Fibroblast of villous mesenchyme (primary cell): Measurements from ENCODE around the gene OR5K2. TPM values are rescaled to one million over a fixed set of nuclear protein-coding genes. Genes with fewer than 3 reads are reported as not detected.

Source experiments
- DNase-seq: peaks from one replicate; pipeline ENCODE4 v3.0.0-alpha.2; 2010; ENCODE audit warnings: low read depth
- H3K4me3 ChIP-seq: 2 replicates; pipeline ENCODE4 v1.5.1; 2011; ENCODE audit warnings: low read depth, mild to moderate bottlenecking, low read length
- total RNA-seq: library from RNA; depleted of rRNA; stranded (reverse); fragments of >200 nt; gene quantifications from 2 replicates; pipeline ENCODE4 v1.2.3, GENCODE V29; 2012
- TF ChIP-seq, protein P1 (sequence below): IDR thresholded peaks from 2 replicates; pipeline ENCODE4 v1.5.1; 2012; ENCODE audit warnings: low read depth, mild to moderate bottlenecking, low read length; ENCODE audit not compliant: insufficient read depth

OR5K2 gene
- not detected in 2 replicates for total RNA-seq

DNA sequence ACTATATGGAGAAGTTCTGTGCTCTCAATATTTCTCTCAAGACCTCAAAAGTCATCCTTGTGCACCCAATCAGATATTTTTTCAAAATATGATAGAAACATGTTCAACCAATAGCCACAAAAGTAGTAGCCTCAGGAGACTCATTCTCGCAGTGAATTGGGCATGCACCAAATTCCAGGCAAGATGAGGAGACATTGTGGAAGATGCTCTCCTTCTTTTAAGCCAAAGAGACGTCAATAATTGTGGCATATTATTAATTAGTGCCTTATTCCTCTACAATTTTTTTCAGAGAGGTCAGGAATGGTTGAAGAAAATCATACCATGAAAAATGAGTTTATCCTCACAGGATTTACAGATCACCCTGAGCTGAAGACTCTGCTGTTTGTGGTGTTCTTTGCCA is at the start of gene OR5K2:
Gene OR5K2, plus strand, starts transcription at position 301 of the 400 bp plus-strand sequence. Its CDS starts 0 bp downstream, at position 301.
- H3K4me3 ChIP-seq: no peak within 1 kb of the TSS
- DNase-seq: no peak
- TF ChIP-seq, protein P1, sequence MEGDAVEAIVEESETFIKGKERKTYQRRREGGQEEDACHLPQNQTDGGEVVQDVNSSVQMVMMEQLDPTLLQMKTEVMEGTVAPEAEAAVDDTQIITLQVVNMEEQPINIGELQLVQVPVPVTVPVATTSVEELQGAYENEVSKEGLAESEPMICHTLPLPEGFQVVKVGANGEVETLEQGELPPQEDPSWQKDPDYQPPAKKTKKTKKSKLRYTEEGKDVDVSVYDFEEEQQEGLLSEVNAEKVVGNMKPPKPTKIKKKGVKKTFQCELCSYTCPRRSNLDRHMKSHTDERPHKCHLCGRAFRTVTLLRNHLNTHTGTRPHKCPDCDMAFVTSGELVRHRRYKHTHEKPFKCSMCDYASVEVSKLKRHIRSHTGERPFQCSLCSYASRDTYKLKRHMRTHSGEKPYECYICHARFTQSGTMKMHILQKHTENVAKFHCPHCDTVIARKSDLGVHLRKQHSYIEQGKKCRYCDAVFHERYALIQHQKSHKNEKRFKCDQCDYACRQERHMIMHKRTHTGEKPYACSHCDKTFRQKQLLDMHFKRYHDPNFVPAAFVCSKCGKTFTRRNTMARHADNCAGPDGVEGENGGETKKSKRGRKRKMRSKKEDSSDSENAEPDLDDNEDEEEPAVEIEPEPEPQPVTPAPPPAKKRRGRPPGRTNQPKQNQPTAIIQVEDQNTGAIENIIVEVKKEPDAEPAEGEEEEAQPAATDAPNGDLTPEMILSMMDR: no peak

DNA sequence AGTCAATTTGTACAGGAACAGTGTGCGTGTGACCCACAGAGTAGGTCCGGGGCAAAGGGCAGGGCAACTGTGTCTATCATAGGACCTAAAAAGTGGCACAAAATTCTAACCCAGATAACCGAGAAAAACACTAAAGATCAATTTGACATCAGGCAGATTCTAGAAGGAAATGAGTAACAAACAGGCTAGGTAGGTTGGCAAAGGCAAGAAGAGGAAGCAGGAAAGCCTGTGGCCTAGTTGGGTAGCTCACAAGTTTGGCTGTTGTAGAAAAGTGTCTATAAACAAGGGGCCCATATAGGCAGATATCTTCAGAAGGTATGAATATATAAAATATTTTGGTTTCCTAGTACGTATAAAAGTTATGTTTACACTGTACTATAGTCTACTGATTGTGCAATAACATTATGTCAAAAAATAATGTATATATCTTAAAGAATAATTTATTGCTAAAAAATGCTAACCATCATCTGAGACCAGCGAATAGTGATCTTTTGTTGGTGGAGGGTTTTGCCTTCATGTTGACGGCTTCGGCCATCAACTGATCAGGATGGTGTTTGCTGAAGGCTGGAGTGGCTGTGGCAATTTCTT is 47.8 kb upstream of the OR5K2 start:
- TF ChIP-seq, protein P1: no peak
- H3K4me3 ChIP-seq: no peak overlapping the region
- no peak for DNase-seq

DNA sequence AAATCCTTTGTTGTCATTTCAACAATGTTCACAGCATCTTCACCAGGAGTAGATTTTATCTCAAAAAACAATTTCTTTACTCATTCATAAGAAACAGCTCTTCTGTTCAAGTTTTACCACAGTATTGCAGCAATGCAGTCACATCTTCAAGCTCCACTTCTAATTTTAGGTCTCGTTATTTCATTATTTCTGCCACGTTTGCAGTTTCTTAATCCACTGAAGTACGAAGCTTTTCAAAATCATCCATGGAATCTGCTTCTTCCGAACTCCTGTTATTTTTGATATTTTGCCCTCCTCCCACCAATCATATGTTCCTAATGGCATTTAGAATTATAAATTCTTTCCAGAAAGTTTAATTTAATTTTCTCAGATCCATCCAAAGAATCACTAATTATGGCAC is 47.1 kb upstream of the OR5K2 start:
- no peak for DNase-seq
- TF ChIP-seq, protein P1: no peak
- no peak overlapping the region for H3K4me3 ChIP-seq

DNA sequence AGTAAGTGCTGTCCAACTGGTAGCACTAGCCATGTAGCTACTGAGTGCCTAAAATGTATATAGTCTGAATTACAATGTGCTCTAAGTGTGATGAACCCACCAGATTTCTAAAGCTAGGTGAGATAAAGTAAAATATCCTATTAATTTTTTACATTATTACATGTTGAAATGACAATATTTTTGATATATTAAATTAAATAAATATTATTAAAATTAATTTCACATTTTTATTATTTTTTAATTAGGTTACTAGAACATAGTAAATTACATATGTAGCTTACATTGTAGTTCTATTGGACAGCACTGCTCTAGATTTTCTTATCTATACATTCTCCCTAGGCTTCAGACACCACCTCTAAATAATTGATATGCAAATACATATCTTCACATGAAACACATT is 43.7 kb upstream of the OR5K2 start:
- TF ChIP-seq, protein P1: no peak
- DNase-seq: no peak
- H3K4me3 ChIP-seq: no peak overlapping the region

DNA sequence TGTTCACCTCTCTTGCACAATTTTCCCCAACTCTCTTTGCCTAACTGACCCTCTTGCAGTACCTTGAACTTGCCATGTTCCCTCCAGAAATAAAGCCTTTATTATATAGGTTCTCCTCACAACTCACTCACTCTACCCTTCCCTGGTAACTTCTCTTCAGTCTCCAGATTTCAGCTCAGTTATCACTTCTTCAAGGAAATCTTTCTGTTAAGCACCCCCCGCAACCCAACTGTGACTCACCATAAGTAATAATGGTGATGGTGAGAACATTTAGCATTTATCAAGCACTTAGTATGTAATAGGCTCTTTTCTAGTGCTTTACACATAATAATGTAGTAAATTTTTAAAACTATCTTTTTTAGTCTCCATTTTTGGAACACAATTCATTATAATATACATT is 42.6 kb upstream of the OR5K2 start:
- DNase-seq: no peak
- TF ChIP-seq, protein P1: no peak
- no peak overlapping the region for H3K4me3 ChIP-seq

DNA sequence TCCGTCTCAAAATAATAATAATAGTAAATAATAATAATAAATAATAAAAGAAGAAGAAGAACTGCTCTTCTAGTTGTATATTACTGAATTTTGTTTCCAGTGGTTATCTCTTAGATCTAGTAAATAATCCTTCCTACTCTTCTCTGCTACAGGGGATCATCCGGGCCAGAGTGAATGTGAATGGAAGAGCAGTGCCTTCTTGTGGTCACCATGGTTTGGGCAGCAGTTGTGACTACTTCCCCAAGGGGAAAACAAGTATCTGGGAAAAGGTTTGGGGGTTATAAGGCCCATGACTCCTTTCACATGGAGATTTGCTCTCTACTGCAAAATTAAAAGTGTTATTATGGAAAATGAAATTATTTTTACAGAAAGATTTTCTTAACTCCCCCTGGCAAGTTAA is 39.9 kb upstream of the OR5K2 start:
- TF ChIP-seq, protein P1: no peak
- no peak overlapping the region for H3K4me3 ChIP-seq
- DNase-seq: no peak

DNA sequence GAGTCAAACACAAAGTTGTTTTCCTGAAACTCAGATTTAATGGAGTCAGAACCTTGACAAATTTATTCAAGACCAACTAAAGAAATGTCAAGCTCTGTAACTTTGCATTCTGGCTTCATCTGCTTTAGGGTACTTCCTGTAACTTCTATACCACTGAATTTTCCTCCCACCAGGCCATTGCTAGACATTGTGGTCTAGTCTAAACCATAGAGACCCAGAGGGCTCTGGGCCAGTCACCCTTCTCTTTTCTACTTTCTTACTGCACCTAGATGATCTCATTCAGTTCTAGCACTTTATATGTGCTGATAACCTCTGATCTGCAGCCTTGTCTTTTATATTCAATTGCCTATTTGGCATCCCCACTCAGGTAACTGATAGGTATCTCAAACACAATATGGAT is 37.3 kb upstream of the OR5K2 start:
- no peak for DNase-seq
- H3K4me3 ChIP-seq: no peak overlapping the region
- TF ChIP-seq, protein P1: no peak
